T-helper 1 cell (primary cell): ENCODE data around the gene HMX3.

ENCODE experiments used
- DNase-seq, 5 donors: peaks; one replicate each; pipeline ENCODE4 v3.0.0-alpha.2; 2012 to 2020

Gene HMX3

DNA sequence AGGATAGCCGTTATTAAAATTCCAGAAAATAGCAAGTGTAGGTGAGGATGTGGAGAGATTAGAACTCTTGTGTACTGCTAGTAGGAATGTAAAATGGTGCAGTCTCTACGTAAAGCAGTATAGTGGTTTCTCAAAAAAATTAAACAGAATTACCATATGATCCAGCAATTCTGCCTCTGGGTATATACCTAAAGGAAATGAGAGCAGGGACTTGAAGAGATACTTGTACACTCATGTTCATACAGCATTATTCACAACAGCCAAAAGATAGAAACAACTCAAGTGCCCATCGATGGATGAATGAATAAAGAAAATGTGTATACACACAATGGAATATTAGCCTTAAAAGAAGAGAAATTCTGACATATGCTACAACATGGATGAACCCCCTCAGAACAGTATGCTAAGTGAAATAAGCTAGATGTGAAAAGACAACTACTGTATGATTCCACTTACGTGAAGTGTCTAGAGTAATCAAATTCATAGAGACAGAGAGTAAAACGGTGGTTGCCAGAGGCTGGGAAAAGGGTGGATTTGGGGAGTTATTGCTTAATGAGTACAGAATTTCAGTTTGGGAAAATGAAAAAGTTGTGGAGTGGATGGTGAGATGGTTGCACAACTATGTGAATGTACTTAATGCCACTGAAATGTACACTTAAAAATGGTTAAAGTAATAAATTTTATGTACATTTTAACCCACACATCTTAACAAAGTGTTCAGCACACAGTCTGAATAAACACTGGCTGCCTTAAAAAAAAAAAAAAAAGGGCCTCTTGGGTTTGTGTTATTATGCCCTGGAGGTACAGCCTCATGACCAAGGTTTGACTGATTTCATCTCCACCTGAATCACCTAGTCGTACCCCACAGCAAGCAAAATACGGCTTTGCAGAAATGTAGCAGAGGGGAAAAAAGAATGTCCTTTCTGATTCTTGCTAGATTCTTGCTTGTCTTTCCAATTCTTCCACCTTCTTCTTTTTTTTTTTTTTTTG lies 44.6 kb downstream of the HMX3 start:
- no peak for DNase-seq

DNA sequence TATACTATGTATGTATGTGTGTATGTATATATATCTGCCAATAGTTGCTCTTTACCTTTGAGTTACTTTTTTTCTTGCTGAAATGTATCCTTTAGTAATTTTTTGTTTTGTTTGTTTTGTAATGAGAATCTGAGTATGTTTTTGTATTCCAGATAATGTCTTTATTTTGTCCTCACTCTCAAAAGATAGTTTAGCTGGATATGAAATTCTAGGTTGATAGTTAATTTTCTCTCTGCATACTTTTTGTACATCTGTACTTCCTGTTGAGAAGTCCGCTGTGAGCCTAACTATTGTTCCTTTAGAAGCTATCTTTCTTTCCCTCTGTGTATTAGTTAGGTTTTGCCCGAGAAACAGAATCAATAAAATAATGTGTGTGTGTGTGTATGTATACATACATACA lies 48.0 kb downstream of the HMX3 start:
- DNase-seq: no peak

DNA sequence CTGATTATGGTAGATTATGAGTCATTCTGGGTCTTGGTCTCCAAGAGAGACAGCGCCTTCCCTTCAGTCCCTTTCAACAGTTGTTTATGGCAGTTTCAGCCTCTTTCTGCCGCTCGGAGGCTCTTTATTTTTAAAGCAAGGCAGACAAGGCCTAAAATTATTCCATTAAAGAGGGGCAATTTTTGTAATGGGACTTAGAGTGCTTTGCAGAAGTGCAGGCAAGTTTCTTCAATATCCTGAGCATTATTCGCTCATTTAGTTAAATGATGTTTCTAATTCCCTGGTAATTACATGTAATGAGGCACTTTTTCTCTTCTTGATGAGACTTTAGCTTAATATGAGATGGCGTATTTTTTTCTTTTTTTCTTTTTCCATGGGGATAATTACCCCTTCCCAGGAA lies 52.0 kb downstream of the HMX3 start:
- DNase-seq: no peak
